Activated T-helper 17 cell treated with anti-CD3 and anti-CD28 coated beads, Interleukin-2, amount 50 U/mL, for 72 hours (primary cell): Measurements from ENCODE around the gene DKK3. TPM values are rescaled to one million over a fixed set of nuclear protein-coding genes. Genes with fewer than 3 reads are reported as not detected.
"Not testable (repeated sequence)": the region's sequence is repeated elsewhere in the genome, so short reads cannot be mapped to it uniquely, and the experiment has no call there.

Source experiments
- ATAC-seq: fragments of 150-1000 bp; cut with Tn5 transposase; replicated peaks from 2 replicates; pipeline ENCODE4 v1.10.0; 2021; ENCODE audit warnings: mild to moderate bottlenecking, moderate library complexity
- H3K27ac Mint-ChIP-seq: one replicate; pipeline ENCODE4 v1.8.0; 2022; ENCODE audit warnings: mixed read lengths
- H3K27me3 Mint-ChIP-seq: one replicate; pipeline ENCODE4 v1.8.0; 2022; ENCODE audit warnings: mixed read lengths
- H3K36me3 Mint-ChIP-seq: one replicate; pipeline ENCODE4 v1.8.0; 2022; ENCODE audit warnings: low read depth, mild to moderate bottlenecking, mixed read lengths
- H3K4me1 Mint-ChIP-seq: one replicate; pipeline ENCODE4 v1.8.0; 2022; ENCODE audit warnings: mixed read lengths
- H3K4me3 Mint-ChIP-seq: one replicate; pipeline ENCODE4 v1.8.0; 2022; ENCODE audit warnings: mild to moderate bottlenecking, mixed read lengths
- H3K9me3 Mint-ChIP-seq: one replicate; pipeline ENCODE4 v1.8.0; 2022; ENCODE audit warnings: mixed read lengths
- total RNA-seq, 2 donors: library from RNA; stranded (reverse); gene quantifications; one replicate each; pipeline ENCODE4 v1.2.3, GENCODE V29; 2022

Gene DKK3
- total RNA-seq, 2 donors from 2014 or later: not detected

DNA sequence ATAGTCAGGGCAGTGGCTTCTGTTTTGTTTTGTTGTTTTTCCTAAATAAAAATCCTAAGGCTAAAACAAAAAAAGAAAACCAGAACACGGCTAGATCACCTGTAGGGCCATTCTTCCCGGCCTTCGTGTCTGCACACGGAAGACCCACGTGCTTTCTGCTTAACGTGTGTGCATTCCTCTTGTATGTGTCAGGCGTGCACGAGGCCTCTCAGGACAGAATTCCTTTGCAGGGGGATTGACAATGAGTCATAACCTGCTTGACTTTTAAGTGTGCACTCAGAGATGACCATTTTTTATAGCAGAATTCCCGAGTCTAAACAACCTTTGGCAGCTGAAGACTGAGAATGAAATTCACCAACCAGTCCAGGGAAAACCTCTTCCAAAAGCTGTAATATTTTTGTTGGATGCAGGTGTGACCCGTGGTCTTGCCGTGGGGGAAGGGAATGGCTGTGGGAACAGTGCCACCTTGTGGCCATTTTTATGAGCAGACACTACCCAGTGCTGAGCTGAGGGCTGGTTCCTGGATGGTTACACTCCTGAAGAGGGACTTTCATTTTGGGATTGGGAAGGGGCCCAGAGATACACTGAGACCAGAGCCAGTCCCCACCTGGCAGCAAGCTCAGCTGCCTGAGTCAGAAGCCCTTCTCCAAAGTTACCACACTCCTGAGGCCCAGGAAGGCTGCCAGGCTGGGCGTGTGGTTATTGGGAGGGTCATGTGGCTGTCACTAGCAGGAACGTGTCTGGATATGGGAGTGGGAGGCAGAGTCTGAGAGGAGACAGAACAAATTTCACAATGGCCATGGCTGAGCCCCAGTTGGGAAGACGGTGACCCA is 35.7 kb upstream of the DKK3 start:
- ATAC-seq: peak; percentile 73
- Mint-ChIP-seq H3K27ac (no peak overlapping the region), H3K9me3 (no peaks in the 10 kb centered on the region), H3K4me3 (no peak overlapping the region), H3K4me1 (peaks cover 6% of the 10 kb centered on the region), H3K27me3 (peaks cover 4% of the 10 kb centered on the region), H3K36me3 (no peaks in the 10 kb centered on the region)

DNA sequence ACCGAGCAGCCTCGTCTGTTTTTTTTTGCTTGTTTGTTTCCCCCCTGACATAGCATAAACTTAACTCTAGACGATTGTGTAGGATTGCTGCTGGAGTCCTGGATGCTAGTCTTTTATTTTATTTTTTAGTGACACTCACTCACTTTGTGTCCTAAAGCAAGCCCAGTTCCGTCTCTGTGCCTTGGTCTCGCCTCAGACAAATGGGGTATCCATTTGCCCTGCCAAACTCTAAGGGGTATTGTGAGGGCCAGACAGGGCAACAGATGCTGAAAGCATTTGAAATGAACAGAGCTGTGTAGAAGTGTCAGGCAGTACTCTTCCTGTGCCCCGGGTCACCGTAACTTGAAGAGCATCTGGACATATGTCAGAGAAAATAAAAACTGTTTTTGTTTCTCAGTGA is 34.8 kb upstream of the DKK3 start:
- ATAC-seq: no peak
- no peak overlapping the region for H3K27ac Mint-ChIP-seq
- no peaks in the 10 kb centered on the region for H3K9me3 Mint-ChIP-seq
- H3K4me1 Mint-ChIP-seq: peaks cover 6% of the 10 kb centered on the region
- H3K4me3 Mint-ChIP-seq: no peak overlapping the region
- H3K27me3 Mint-ChIP-seq: peaks cover 4% of the 10 kb centered on the region
- H3K36me3 Mint-ChIP-seq: no peaks in the 10 kb centered on the region

DNA sequence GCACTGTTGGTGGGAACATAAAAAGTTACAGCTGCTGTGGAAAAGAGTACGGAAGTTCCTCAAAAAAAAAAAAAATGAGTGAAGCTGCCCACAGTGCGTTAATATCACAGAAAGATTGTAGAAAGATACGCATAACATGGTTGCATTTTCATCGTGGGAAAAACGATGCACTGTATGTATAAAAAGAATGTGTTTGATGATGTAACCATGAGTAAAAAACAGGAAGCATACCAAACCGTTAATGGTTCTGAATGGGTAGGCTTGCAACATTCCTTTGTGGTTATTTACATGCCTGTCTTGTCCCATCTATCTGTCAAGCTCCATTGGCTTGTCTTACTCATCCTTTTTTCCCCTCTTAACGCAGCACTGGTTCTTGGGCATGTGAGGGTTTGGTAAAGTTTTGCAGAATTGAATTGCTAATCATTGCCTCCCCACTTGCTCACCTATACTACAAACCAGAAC is 33.8 kb upstream of the DKK3 start:
- H3K27ac Mint-ChIP-seq: no peak overlapping the region
- H3K36me3 Mint-ChIP-seq: no peaks in the 10 kb centered on the region
- H3K27me3 Mint-ChIP-seq: peaks cover 4% of the 10 kb centered on the region
- H3K4me3 Mint-ChIP-seq: no peak overlapping the region
- ATAC-seq: no peak
- no peaks in the 10 kb centered on the region for H3K9me3 Mint-ChIP-seq
- peaks cover under 1% of the 10 kb centered on the region for H3K4me1 Mint-ChIP-seq

DNA sequence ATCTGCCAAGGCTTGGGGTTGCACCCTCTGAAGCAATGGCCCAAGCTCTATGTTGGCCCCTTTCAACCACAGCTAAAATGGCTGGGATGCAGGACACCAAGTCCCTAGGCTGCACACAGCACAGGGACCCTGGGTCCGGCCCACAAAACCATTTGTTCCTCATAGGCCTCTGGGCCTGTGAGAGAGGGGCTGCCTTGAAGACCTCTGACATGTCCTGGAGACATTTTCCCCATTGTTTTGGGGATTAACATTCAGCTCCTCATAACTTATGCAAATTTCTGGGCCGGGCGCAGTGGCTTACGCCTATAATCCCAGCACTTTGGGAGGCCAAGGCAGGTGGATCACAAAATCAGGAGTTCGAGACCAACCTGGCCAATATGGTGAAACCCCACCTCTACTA is 32.3 kb upstream of the DKK3 start:
- H3K9me3 Mint-ChIP-seq, H3K4me1 Mint-ChIP-seq, H3K27ac Mint-ChIP-seq, H3K36me3 Mint-ChIP-seq, ATAC-seq, H3K4me3 Mint-ChIP-seq, H3K27me3 Mint-ChIP-seq: not testable (repeated sequence)

DNA sequence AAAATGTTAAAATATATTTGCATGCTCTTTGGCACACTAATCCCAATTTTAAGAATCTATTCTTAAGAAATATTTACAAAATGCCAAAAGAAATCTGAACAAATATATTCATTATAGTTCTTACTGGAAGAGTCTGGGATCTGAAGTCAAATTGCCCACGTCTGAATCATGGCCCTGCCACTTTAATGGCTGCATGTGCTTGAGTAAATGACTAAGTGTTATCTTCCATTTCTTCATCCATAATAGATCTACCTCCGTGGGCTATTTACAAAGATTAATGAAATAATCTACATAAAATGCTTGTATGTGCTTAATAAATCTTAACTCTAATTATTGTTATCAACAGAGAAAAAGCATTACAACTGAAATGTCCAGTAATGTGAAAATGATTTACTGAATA is 24.5 kb upstream of the DKK3 start:
- no peaks in the 10 kb centered on the region for H3K4me1 Mint-ChIP-seq
- H3K27me3 Mint-ChIP-seq: peaks cover 24% of the 10 kb centered on the region
- no peak overlapping the region for H3K4me3 Mint-ChIP-seq
- no peaks in the 10 kb centered on the region for H3K36me3 Mint-ChIP-seq
- H3K27ac Mint-ChIP-seq: no peak overlapping the region
- no peak for ATAC-seq
- H3K9me3 Mint-ChIP-seq: no peaks in the 10 kb centered on the region

DNA sequence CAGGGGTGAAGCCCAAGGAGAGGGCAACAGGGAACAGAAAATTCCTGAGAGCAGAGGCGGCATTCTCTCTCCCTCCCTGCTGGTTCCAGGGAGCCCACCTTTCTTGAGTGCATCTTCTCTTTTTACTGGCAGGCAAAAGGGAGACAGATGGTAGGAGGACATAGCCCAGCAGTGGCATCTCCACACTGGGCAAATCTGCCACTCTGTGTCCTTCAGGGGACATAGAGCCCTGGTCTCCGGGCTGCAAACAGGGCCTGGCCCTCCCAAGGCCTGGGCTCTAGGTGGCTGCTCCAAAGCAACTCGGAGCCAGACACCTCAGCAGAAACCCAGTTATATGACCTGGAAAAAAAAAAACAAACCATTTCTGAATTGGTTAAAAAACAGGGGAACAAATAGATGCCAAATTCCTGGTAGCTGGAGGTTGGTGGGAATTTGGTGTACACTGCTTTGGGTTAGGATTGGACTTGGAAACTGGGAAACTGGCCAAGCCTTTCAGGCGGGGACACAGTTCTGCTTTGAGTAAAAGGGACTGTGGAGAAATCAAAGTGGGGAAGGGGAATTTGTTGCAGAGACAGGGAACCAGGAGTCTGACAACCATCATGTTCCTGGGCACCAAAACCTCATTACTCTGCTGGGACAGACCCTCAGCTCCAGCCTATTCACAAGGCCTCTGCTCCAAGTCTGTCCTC is 23.6 kb upstream of the DKK3 start:
- ATAC-seq: no peak
- no peak overlapping the region for H3K4me3 Mint-ChIP-seq

DNA sequence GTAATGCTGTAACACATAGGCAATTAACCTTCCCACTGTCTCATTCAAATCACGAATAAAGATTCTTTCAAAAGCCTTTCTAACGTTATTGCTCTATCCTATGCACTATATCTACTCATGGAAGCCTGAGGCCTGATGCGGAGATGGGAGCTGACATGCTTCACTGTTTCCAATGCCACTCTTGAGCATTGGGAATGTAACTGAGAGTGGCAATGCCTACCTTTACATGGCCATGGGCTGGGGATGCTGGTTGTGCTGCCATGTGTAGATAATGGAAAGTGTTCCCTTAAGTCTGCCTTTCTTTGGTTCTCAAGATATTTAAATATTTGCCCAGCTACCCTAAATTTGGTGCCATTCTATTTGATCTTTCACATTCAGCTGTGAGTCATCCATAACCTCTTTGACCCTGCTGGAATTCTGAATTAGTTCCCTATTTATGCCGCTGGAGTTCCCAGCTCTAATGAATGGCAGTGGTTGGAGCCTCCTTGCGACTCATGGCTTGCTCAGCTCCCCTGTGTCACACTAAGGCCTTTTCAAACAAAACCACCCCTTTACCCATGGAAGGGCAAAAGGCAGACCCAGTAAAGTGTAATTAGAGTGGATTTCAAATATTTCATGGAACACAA is 21.4 kb upstream of the DKK3 start:
- Mint-ChIP-seq H3K36me3 (no peaks in the 10 kb centered on the region), H3K4me1 (no peaks in the 10 kb centered on the region), H3K27ac (no peak overlapping the region), H3K4me3 (no peak overlapping the region), H3K27me3 (peaks cover 18% of the 10 kb centered on the region), H3K9me3 (no peaks in the 10 kb centered on the region)
- ATAC-seq: no peak

More for the DNA sequence above, 23.6 kb upstream of the DKK3 start:
- Mint-ChIP-seq H3K4me1 (no peaks in the 10 kb centered on the region), H3K27me3 (peaks cover 24% of the 10 kb centered on the region), H3K27ac (no peak overlapping the region), H3K9me3 (no peaks in the 10 kb centered on the region), H3K36me3 (no peaks in the 10 kb centered on the region)

DNA sequence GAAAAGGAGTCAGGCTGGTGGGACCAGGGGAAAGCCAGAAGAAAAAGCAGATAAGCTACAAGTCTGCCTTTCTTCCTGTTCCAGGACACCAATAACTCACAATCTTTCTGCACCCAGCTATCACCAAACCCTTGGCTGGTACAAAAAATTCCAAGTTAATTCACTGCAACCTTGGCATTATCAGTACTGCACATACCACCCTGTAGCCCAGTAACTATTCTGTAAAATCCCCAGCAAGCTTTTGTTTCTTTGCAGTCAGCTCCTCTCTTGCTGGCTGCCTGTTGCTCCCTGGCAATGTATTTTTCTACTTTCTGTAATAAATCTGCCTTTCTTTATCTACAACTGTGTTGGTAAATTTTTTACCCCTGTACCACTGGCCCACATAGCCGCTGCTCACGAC is 20.7 kb upstream of the DKK3 start:
- no peak for ATAC-seq
- Mint-ChIP-seq H3K27me3 (peaks cover 21% of the 10 kb centered on the region), H3K27ac (no peak overlapping the region), H3K4me1 (no peaks in the 10 kb centered on the region), H3K9me3 (peaks cover 3% of the 10 kb centered on the region), H3K36me3 (no peaks in the 10 kb centered on the region), H3K4me3 (no peak overlapping the region)

DNA sequence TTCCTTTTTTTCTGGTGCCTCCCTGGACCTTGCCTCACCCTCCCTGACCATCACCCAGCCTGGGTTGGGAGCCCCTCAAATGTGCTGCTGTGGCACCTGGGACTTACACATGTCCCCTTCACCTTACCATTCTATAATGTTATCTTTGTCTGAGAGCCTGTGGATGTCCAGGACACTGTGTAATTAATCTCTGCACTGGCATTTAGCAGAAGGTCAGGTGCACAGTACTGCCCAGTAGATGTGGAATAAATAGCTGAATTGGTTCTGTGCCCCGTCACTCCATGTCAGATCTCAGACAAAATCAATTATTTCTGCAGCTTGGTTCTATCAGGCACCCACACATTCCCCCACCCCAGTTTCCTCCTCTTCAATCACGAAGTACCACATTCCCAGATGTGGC is 19.9 kb upstream of the DKK3 start:
- H3K27me3 Mint-ChIP-seq: peaks cover 15% of the 10 kb centered on the region
- no peak overlapping the region for H3K27ac Mint-ChIP-seq
- H3K9me3 Mint-ChIP-seq: peaks cover 3% of the 10 kb centered on the region
- ATAC-seq: no peak
- H3K4me1 Mint-ChIP-seq: no peaks in the 10 kb centered on the region
- H3K4me3 Mint-ChIP-seq: no peak overlapping the region
- H3K36me3 Mint-ChIP-seq: no peaks in the 10 kb centered on the region

DNA sequence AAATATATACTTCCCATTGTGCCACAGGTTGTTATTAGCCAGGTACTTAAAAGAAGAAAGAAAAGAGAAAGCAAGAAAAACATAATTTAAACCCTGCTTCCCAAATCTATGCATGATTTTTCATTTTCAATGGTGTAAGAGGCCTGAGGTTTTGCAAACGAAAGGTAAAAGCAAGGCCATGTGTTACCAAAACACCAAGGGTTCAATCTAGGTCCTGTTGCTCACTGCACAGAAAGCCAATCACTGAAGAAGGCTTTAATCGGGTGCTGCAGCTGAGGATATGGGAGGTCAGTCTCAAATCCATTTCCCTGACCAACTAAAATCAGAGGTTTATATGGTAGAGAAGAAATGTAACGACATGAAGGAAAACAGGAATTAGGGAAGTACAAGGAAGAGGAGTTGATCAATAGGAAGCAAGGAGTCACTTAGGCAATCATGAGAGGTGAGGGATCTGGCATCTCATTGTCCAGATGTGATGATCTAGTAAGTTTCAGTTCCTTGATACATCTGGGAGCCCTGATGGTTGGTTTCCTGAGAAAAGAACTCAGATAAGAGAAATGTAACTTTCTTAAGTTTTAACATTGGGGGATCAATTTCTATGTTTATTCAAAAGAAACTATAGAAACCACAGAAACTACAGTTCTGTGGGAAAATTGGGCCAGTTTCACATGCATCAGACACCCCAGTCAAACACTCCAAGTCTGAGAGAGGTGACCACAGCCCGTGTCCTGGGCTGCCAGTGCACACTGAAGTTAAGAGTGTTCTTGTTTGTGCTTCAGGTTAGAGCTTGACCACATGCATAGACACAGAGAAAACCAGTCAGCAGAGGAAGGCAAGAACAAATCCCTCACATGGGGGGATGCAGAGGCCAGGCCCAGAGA is 18.1 kb upstream of the DKK3 start:
- peak; percentile 18 for ATAC-seq
- Mint-ChIP-seq H3K27me3 (peaks cover 20% of the 10 kb centered on the region), H3K4me1 (no peaks in the 10 kb centered on the region), H3K36me3 (no peaks in the 10 kb centered on the region), H3K9me3 (peaks cover 3% of the 10 kb centered on the region), H3K4me3 (no peak overlapping the region), H3K27ac (no peak overlapping the region)

DNA sequence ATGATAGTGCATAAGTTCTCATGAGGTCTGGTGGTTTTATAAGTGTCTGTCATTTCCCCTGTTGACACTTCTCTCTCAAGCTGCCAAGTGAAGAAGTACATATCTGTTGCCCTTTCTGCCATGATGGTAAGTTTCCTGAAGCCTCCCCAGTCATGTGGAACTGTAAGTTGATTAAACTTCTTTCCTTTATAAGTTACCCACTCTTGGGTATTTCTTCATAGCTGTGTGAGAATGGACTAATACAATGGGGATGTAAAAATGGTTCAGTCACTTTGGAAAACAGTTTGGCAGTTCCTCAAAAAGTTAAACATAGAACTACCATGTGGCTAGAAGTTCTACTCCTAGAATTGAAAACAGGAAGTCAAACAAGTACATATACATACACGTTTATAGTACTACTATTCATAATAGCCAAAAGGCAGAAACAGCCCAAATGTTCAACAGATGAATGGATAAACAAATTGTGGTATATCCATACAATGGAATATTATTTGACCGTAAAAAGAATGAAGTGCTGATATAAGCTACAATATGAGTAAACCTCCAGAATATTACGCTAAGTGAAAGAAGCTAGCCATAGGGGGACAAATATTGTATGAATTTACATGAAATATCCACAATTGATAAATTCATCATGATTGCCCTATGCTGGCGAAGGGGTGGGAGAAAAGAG is 16.0 kb upstream of the DKK3 start:
- ATAC-seq: no peak
- Mint-ChIP-seq H3K4me1 (no peaks in the 10 kb centered on the region), H3K4me3 (no peak overlapping the region), H3K27me3 (peaks cover 19% of the 10 kb centered on the region), H3K9me3 (peaks cover 3% of the 10 kb centered on the region), H3K36me3 (no peaks in the 10 kb centered on the region), H3K27ac (no peak overlapping the region)

DNA sequence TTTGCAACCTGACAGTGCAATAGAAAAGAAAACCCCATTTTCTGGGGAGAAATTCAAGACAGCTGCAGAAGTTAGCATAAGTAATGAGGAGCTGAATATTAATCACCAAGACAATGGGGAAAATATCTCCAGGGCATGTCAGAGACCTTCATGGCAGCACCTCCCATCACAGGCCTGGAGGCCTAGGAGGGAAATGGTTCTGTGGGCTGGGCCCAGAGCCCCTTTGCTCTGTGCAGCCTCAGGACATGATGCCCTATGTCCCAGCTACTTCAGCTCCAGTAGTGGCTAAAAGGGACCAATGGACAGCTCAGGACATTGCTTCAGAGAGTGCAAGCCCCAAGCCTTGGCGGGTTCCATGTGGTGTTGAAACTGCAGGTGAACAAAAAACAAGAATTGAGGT is 14.6 kb upstream of the DKK3 start:
- no peaks in the 10 kb centered on the region for H3K36me3 Mint-ChIP-seq
- no peak overlapping the region for H3K27ac Mint-ChIP-seq
- peaks cover 18% of the 10 kb centered on the region for H3K27me3 Mint-ChIP-seq
- ATAC-seq: no peak
- H3K4me1 Mint-ChIP-seq: no peaks in the 10 kb centered on the region
- peaks cover 3% of the 10 kb centered on the region for H3K9me3 Mint-ChIP-seq
- no peak overlapping the region for H3K4me3 Mint-ChIP-seq

DNA sequence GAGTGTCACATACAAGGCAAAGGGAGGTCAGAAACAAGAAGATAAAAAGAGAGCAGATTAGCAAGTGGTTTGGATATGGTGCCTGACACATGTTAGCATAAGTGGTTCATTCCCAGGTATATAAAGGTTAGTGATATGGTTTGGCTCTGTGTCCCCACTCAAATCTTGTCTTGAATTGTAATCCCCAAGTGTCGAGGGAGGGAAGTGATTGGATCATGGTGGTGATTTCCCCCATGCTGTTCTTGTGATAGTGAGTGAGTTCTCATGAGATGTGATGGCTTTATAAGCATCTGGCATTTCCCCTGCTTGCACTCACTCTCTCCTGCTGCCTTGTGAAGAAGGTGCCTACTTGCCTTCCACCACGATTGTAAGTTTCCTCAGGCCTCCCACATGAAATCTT is 12.1 kb upstream of the DKK3 start:
- Mint-ChIP-seq H3K27ac (no peak overlapping the region), H3K4me3 (no peak overlapping the region), H3K4me1 (no peaks in the 10 kb centered on the region), H3K36me3 (no peaks in the 10 kb centered on the region), H3K9me3 (peaks cover 3% of the 10 kb centered on the region), H3K27me3 (peaks cover 22% of the 10 kb centered on the region)
- ATAC-seq: no peak
